ENCODE results near the gene EPHA4.

The EPHA4 gene

DNA sequence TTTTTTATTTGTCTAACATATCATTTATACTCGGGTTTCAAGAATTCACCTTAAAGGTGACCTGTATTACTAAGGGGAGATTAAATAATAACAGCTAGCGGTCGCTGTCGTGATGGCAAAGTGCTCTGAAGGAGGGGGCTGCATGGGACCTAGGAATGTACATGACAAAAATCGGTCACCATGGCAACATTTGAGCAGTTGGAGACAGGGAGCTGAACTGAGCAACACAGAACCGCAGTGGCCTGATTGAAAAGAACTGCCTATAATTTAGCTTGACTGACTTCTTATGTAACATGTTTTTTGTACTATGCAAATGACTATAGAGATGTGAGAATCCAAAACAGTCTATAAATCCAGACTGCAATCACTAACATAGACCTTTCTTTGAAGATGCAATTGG, 34.3 kb upstream of the EPHA4 start:
- TF ChIP-seq, protein P1, sequence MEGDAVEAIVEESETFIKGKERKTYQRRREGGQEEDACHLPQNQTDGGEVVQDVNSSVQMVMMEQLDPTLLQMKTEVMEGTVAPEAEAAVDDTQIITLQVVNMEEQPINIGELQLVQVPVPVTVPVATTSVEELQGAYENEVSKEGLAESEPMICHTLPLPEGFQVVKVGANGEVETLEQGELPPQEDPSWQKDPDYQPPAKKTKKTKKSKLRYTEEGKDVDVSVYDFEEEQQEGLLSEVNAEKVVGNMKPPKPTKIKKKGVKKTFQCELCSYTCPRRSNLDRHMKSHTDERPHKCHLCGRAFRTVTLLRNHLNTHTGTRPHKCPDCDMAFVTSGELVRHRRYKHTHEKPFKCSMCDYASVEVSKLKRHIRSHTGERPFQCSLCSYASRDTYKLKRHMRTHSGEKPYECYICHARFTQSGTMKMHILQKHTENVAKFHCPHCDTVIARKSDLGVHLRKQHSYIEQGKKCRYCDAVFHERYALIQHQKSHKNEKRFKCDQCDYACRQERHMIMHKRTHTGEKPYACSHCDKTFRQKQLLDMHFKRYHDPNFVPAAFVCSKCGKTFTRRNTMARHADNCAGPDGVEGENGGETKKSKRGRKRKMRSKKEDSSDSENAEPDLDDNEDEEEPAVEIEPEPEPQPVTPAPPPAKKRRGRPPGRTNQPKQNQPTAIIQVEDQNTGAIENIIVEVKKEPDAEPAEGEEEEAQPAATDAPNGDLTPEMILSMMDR (IDR thresholded peaks at IDR 0.05; ENCODE audit: low read length): no peak
- TF ChIP-seq EZH2 (optimal IDR thresholded peaks at IDR 0.05; ENCODE audit: low read depth, low read length) (no peak), EZH2phosphoT487 (IDR thresholded peaks at IDR 0.05; ENCODE audit: low read length) (no peak)
- H2AFZ ChIP-seq (ENCODE audit: low read length): no peak overlapping the region

DNA sequence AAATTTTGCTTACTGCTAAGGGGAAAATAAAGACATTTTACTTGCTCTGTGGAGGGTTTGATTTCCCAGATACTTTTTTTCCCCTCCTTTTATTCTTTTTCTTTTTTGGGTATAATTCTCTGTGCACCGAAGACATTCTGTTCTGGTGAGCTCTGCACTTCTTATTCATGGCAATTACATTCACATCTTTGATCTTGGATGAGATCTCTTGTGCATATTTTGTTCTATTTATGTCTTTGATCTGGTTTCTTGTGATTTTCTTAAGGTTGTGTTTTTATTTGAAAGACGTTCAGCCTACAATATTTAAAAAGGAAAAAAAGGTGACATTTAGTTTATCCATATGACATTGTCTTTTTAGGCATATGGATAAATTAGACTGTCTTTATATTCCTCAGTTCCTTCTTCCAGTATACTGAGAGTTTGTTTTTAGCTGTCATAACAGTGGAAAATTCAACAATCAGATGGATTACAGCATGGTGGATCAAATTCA, 33.7 kb upstream of the EPHA4 start:
- Histone ChIP-seq H3K27ac (ENCODE audit: low read length) (no peak overlapping the region), H4K20me1 (ENCODE audit: insufficient read depth, low read length) (no peaks in the 10 kb centered on the region), H3K79me2 (ENCODE audit: low read length) (no peaks in the 10 kb centered on the region), H3K27me3 (replicated peaks; ENCODE audit: insufficient read depth, low read length) (no peaks in the 10 kb centered on the region), H3K9me3 (replicated peaks; ENCODE audit: insufficient read depth, low read length) (no peaks in the 10 kb centered on the region), H3K4me2 (ENCODE audit: low read depth, low read length) (no peak overlapping the region), H3K4me1 (ENCODE audit: low read length) (no peaks in the 10 kb centered on the region), H3K4me3 (ENCODE audit: low read length) (no peak overlapping the region), H3K36me3 (replicated peaks; ENCODE audit: insufficient read depth, low read length) (no peaks in the 10 kb centered on the region), H3F3A (ENCODE audit: insufficient read depth, low read length) (no peaks in the 10 kb centered on the region), H3K9me2 (replicated peaks; ENCODE audit: insufficient read depth, low read length) (no peaks in the 10 kb centered on the region), H2AFZ (ENCODE audit: low read length) (no peak overlapping the region), H3K9ac (ENCODE audit: low read length) (no peak overlapping the region)
- TF ChIP-seq, protein P1 (IDR thresholded peaks at IDR 0.05; ENCODE audit: low read length): no peak
- TF ChIP-seq EZH2phosphoT487 (IDR thresholded peaks at IDR 0.05; ENCODE audit: low read length): no peak
- TF ChIP-seq EZH2 (optimal IDR thresholded peaks at IDR 0.05; ENCODE audit: low read depth, low read length): no peak
- no peak for DNase-seq

More for the DNA sequence above, 34.3 kb upstream of the EPHA4 start:
- H3K79me2 ChIP-seq (ENCODE audit: low read length): no peaks in the 10 kb centered on the region
- no peak overlapping the region for H3K27ac ChIP-seq (ENCODE audit: low read length)
- no peak overlapping the region for H3K4me3 ChIP-seq (ENCODE audit: low read length)
- H3K9ac ChIP-seq (ENCODE audit: low read length): no peak overlapping the region
- no peaks in the 10 kb centered on the region for H3F3A ChIP-seq (ENCODE audit: insufficient read depth, low read length)
- H3K9me3 ChIP-seq (replicated peaks; ENCODE audit: insufficient read depth, low read length): no peaks in the 10 kb centered on the region
- H3K4me1 ChIP-seq (ENCODE audit: low read length): no peaks in the 10 kb centered on the region
- DNase-seq: no peak
- H3K4me2 ChIP-seq (ENCODE audit: low read depth, low read length): no peak overlapping the region
- no peaks in the 10 kb centered on the region for H3K36me3 ChIP-seq (replicated peaks; ENCODE audit: insufficient read depth, low read length)
- no peaks in the 10 kb centered on the region for H4K20me1 ChIP-seq (ENCODE audit: insufficient read depth, low read length)
- H3K9me2 ChIP-seq (replicated peaks; ENCODE audit: insufficient read depth, low read length): no peaks in the 10 kb centered on the region
- no peaks in the 10 kb centered on the region for H3K27me3 ChIP-seq (replicated peaks; ENCODE audit: insufficient read depth, low read length)

DNA sequence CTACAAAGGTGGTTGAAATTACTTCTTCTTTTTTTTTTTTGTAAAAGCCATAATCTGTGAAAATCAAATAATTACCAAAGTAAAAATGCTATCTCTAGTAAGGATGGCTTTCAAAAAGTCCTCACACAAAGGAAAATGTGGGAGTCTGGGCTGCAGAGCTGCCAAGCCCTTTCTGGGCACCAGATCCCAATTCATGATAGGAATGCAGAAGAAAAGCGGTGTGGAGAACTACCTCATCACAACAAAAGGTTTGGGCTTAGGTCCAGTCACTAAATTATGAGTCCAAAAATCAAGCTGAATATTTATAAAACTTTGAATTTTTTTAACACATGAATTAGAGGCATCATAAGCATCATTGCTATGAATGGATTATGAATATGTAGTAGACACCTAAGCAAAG, 30.8 kb upstream of the EPHA4 start:
- no peaks in the 10 kb centered on the region for H3K9me3 ChIP-seq (replicated peaks; ENCODE audit: insufficient read depth, low read length)
- H3K4me2 ChIP-seq (ENCODE audit: low read depth, low read length): no peak overlapping the region
- H3K4me1 ChIP-seq (ENCODE audit: low read length): no peaks in the 10 kb centered on the region
- no peaks in the 10 kb centered on the region for H3K36me3 ChIP-seq (replicated peaks; ENCODE audit: insufficient read depth, low read length)
- TF ChIP-seq, protein P1 (IDR thresholded peaks at IDR 0.05; ENCODE audit: low read length): no peak
- TF ChIP-seq EZH2 (optimal IDR thresholded peaks at IDR 0.05; ENCODE audit: low read depth, low read length) (no peak), EZH2phosphoT487 (IDR thresholded peaks at IDR 0.05; ENCODE audit: low read length) (no peak)
- H3F3A ChIP-seq (ENCODE audit: insufficient read depth, low read length): no peaks in the 10 kb centered on the region
- H3K9ac ChIP-seq (ENCODE audit: low read length): no peak overlapping the region
- H3K4me3 ChIP-seq (ENCODE audit: low read length): no peak overlapping the region
- H3K9me2 ChIP-seq (replicated peaks; ENCODE audit: insufficient read depth, low read length): no peaks in the 10 kb centered on the region
- no peaks in the 10 kb centered on the region for H3K79me2 ChIP-seq (ENCODE audit: low read length)
- no peaks in the 10 kb centered on the region for H4K20me1 ChIP-seq (ENCODE audit: insufficient read depth, low read length)
- H2AFZ ChIP-seq (ENCODE audit: low read length): no peak overlapping the region
- no peaks in the 10 kb centered on the region for H3K27me3 ChIP-seq (replicated peaks; ENCODE audit: insufficient read depth, low read length)
- no peak for DNase-seq
- H3K27ac ChIP-seq (ENCODE audit: low read length): no peak overlapping the region
